ENCODE data around the gene PCDHGA6.

Gene PCDHGA6

DNA sequence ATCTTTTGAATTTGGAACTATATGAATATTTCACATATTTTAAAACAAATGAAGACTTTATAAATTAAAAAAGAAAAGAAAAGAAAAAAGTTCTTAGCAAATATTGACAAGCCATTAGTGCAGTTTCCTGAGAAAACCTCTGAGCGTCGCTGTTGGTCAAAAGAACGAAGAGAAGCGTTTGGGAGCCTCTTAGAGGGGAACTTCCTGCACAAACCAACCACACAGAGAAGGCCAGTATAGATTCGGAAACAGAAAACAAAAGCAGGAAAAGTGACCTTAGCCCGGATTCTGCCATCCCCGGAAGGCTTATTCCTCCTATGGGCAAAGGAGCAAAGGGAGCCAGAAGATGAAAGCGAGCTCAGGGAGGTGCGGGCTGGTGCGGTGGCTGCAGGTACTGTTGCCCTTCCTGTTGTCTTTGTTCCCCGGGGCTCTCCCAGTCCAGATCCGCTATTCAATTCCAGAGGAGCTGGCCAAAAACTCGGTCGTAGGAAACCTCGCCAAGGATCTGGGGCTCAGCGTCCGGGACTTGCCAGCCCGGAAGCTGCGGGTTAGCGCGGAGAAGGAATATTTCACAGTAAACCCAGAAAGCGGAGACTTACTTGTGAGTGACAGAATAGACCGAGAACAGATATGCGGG is 13.8 kb upstream of the PCDHGA6 start, which contains the start of gene PCDHGB2:
Gene PCDHGB2 (plus strand): TSS at position 205 of the 637 bp plus-strand sequence. CDS start 142 bp downstream, at position 347.
- no peaks in the 10 kb centered on the region for H3K36me3 ChIP-seq (ENCODE audit: insufficient read depth)
- no peak within 1 kb of the TSS for H2AFZ ChIP-seq (ENCODE audit: low read depth)
- TF ChIP-seq, protein P1, sequence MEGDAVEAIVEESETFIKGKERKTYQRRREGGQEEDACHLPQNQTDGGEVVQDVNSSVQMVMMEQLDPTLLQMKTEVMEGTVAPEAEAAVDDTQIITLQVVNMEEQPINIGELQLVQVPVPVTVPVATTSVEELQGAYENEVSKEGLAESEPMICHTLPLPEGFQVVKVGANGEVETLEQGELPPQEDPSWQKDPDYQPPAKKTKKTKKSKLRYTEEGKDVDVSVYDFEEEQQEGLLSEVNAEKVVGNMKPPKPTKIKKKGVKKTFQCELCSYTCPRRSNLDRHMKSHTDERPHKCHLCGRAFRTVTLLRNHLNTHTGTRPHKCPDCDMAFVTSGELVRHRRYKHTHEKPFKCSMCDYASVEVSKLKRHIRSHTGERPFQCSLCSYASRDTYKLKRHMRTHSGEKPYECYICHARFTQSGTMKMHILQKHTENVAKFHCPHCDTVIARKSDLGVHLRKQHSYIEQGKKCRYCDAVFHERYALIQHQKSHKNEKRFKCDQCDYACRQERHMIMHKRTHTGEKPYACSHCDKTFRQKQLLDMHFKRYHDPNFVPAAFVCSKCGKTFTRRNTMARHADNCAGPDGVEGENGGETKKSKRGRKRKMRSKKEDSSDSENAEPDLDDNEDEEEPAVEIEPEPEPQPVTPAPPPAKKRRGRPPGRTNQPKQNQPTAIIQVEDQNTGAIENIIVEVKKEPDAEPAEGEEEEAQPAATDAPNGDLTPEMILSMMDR (conservative IDR thresholded peaks at IDR 0.05; ENCODE audit: low read depth, low read length) = no peak
- H3K27me3 ChIP-seq (ENCODE audit: insufficient read depth, low read depth) = no peaks in the 10 kb centered on the region
- H3K4me1 ChIP-seq (ENCODE audit: low read depth, poor library complexity, severe bottlenecking) = no peaks in the 10 kb centered on the region
- no peak within 1 kb of the TSS for H3K9ac ChIP-seq
- no peak within 1 kb of the TSS for H3K27ac ChIP-seq
- H3K4me2 ChIP-seq = no peak within 1 kb of the TSS
- no peak within 1 kb of the TSS for H3K4me3 ChIP-seq (IDR thresholded peaks at IDR 0.05; ENCODE audit: insufficient read depth, low read depth, low read length)
- H3K79me2 ChIP-seq (ENCODE audit: insufficient read depth, low read depth) = no peaks in the 10 kb centered on the region
- no peaks in the 10 kb centered on the region for H4K20me1 ChIP-seq (ENCODE audit: insufficient read depth)

DNA sequence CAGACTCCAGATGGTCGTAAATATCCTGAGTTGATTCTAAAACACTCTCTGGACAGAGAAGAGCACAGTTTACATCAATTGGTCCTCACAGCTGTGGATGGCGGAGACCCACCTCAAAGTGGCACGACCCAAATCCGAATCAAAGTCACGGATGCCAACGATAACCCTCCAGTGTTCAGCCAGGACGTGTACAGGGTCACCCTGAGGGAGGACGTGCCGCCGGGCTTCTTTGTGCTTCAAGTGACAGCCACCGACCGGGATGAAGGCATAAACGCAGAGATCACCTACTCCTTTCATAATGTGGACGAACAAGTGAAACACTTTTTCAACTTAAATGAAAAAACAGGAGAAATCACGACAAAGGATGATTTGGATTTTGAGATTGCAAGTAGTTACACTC is 13.0 kb upstream of the PCDHGA6 start:
- no peaks in the 10 kb centered on the region for H4K20me1 ChIP-seq (ENCODE audit: insufficient read depth)
- H3K4me1 ChIP-seq (ENCODE audit: low read depth, poor library complexity, severe bottlenecking) = no peaks in the 10 kb centered on the region
- H3K27me3 ChIP-seq (ENCODE audit: insufficient read depth, low read depth) = no peaks in the 10 kb centered on the region
- H3K4me2 ChIP-seq = no peak overlapping the region
- H3K36me3 ChIP-seq (ENCODE audit: insufficient read depth) = no peaks in the 10 kb centered on the region
- H3K79me2 ChIP-seq (ENCODE audit: insufficient read depth, low read depth) = no peaks in the 10 kb centered on the region
- no peak overlapping the region for H3K4me3 ChIP-seq (IDR thresholded peaks at IDR 0.05; ENCODE audit: insufficient read depth, low read depth, low read length)
- TF ChIP-seq, protein P1 (conservative IDR thresholded peaks at IDR 0.05; ENCODE audit: low read depth, low read length) = no peak
- H3K9ac ChIP-seq = no peak overlapping the region
- no peak overlapping the region for H3K27ac ChIP-seq
- no peak overlapping the region for H2AFZ ChIP-seq (ENCODE audit: low read depth)

DNA sequence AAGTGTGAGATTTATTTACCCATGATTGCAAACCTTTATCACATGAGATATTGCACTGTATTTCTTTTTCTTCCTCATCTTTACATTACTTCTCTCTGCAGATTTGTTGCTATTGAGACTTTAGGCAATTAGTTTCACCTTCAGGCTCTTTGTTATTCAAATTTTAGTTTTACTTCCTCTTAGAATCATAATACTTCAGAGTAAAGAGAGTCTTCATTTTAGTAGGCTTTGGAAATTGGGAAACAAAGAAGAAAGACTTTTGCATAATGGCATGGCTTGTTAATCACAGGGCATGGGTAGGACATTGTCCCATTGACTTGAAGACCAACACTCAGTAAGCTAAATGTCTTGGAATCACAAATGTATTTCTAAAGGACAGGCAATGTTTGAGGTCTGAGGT is 11.0 kb upstream of the PCDHGA6 start:
- no peak overlapping the region for H3K27ac ChIP-seq
- H3K4me3 ChIP-seq (IDR thresholded peaks at IDR 0.05; ENCODE audit: insufficient read depth, low read depth, low read length) = no peak overlapping the region
- no peaks in the 10 kb centered on the region for H3K79me2 ChIP-seq (ENCODE audit: insufficient read depth, low read depth)
- H3K4me2 ChIP-seq = no peak overlapping the region
- TF ChIP-seq, protein P1 (conservative IDR thresholded peaks at IDR 0.05; ENCODE audit: low read depth, low read length) = no peak
- no peaks in the 10 kb centered on the region for H3K27me3 ChIP-seq (ENCODE audit: insufficient read depth, low read depth)
- H4K20me1 ChIP-seq (ENCODE audit: insufficient read depth) = no peaks in the 10 kb centered on the region
- no peak overlapping the region for H3K9ac ChIP-seq
- H3K36me3 ChIP-seq (ENCODE audit: insufficient read depth) = no peaks in the 10 kb centered on the region
- no peak overlapping the region for H2AFZ ChIP-seq (ENCODE audit: low read depth)
- H3K4me1 ChIP-seq (ENCODE audit: low read depth, poor library complexity, severe bottlenecking) = no peaks in the 10 kb centered on the region

DNA sequence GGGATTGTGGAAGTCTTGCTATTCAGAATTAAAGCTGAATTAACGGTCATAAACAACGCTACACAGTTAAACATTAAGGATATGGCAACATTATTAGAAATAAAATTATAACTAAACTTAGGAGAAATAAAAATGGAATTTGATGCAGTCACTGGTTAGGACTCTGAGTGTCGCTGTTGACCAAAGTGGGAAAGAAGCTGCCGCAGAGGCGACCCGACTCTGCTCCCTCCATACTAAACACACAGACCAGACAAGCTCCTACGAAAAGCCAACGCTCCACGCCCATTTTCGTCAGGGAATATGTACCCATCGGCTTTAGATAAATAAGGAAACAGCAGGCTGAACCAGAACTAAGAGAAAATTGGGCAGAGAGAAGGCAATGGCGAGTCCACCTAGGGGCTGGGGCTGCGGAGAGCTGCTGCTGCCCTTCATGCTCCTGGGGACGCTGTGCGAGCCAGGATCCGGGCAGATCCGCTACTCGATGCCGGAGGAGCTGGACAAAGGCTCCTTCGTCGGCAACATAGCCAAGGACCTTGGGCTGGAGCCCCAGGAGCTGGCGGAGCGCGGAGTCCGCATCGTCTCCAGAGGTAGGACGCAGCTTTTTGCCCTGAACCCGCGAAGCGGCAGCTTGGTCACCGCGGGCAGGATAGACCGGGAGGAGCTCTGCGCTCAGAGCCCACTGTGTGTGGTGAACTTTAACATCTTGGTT is 9.6 kb upstream of the PCDHGA6 start, which contains the start of gene PCDHGA5:
Gene PCDHGA5 (plus strand): TSS at position 211 of the 709 bp plus-strand sequence. CDS start 169 bp downstream, at position 380.
- no peaks in the 10 kb centered on the region for H3K79me2 ChIP-seq (ENCODE audit: insufficient read depth, low read depth)
- H2AFZ ChIP-seq (ENCODE audit: low read depth) = no peak within 1 kb of the TSS
- TF ChIP-seq, protein P1 (conservative IDR thresholded peaks at IDR 0.05; ENCODE audit: low read depth, low read length) = no peak
- H3K9ac ChIP-seq = no peak within 1 kb of the TSS
- no peaks in the 10 kb centered on the region for H4K20me1 ChIP-seq (ENCODE audit: insufficient read depth)
- no peaks in the 10 kb centered on the region for H3K4me1 ChIP-seq (ENCODE audit: low read depth, poor library complexity, severe bottlenecking)
- H3K4me3 ChIP-seq (IDR thresholded peaks at IDR 0.05; ENCODE audit: insufficient read depth, low read depth, low read length) = no peak within 1 kb of the TSS
- H3K27me3 ChIP-seq (ENCODE audit: insufficient read depth, low read depth) = no peaks in the 10 kb centered on the region
- no peak within 1 kb of the TSS for H3K4me2 ChIP-seq
- H3K27ac ChIP-seq = no peak within 1 kb of the TSS
- H3K36me3 ChIP-seq (ENCODE audit: insufficient read depth) = no peaks in the 10 kb centered on the region

Data from KMS-11 (cell line).